MM.1S (cell line): ENCODE data around the gene PMM2.

ENCODE experiments used
- DNase-seq: peaks from one replicate; pipeline ENCODE4 v3.0.0-alpha.2; 2015
- H2AFZ ChIP-seq: fragments of 300-600 bp; sonication (generic); 2 replicates; pipeline ENCODE4 v1.6.0; 2016; ENCODE audit warnings: antibody characterized with exemption, low read length
- H3F3A ChIP-seq: fragments of 300-600 bp; sonication (generic); 2 replicates; pipeline ENCODE4 v1.6.1; 2016; ENCODE audit warnings: mild to moderate bottlenecking, antibody characterized with exemption, low read length, moderate library complexity, mixed read lengths; ENCODE audit not compliant: insufficient read depth
- H3K27ac ChIP-seq: fragments of 300-600 bp; sonication (generic); 2 replicates; pipeline ENCODE4 v1.5.1; 2016; ENCODE audit warnings: mild to moderate bottlenecking, low read length
- H3K27me3 ChIP-seq: fragments of 300-600 bp; sonication (generic); replicated peaks from 2 replicates; pipeline ENCODE4 v1.6.0; 2016; ENCODE audit warnings: low read length; ENCODE audit not compliant: insufficient read depth
- H3K36me3 ChIP-seq: fragments of 300-600 bp; sonication (generic); replicated peaks from 2 replicates; pipeline ENCODE4 v1.6.1; 2016; ENCODE audit warnings: mild to moderate bottlenecking, low read length, mixed read lengths; ENCODE audit not compliant: insufficient read depth
- H3K4me1 ChIP-seq: fragments of 300-600 bp; sonication (generic); 2 replicates; pipeline ENCODE4 v1.6.1; 2016; ENCODE audit warnings: low read length, mixed read lengths
- H3K4me2 ChIP-seq: fragments of 300-600 bp; sonication (generic); 2 replicates; pipeline ENCODE4 v1.6.0; 2016; ENCODE audit warnings: low read depth, low read length
- H3K4me3 ChIP-seq: fragments of 300-600 bp; sonication (generic); 2 replicates; pipeline ENCODE4 v1.5.1; 2016; ENCODE audit warnings: low read length, mixed read lengths
- H3K79me2 ChIP-seq: fragments of 300-600 bp; sonication (generic); 2 replicates; pipeline ENCODE4 v1.6.1; 2016; ENCODE audit warnings: mixed run types, low read length, mixed read lengths
- H3K9ac ChIP-seq: fragments of 300-600 bp; sonication (generic); 2 replicates; pipeline ENCODE4 v1.6.1; 2016; ENCODE audit warnings: low read length, mixed read lengths
- H3K9me2 ChIP-seq: fragments of 300-600 bp; sonication (generic); replicated peaks from 2 replicates; pipeline ENCODE4 v1.6.1; 2016; ENCODE audit warnings: mild to moderate bottlenecking, low read length, mixed read lengths; ENCODE audit not compliant: insufficient read depth
- H3K9me3 ChIP-seq: fragments of 300-600 bp; sonication (generic); replicated peaks from 2 replicates; pipeline ENCODE4 v1.6.1; 2016; ENCODE audit warnings: mild to moderate bottlenecking, low read length, mixed read lengths; ENCODE audit not compliant: insufficient read depth
- H4K20me1 ChIP-seq: fragments of 300-600 bp; sonication (generic); 2 replicates; pipeline ENCODE4 v1.6.1; 2016; ENCODE audit warnings: mild to moderate bottlenecking, low read length, moderate library complexity, mixed read lengths; ENCODE audit not compliant: insufficient read depth
- EZH2 ChIP-seq: fragments of 300-600 bp; sonication (generic); optimal IDR thresholded peaks from 2 replicates; pipeline ENCODE3; 2017; ENCODE audit warnings: low read depth, mild to moderate bottlenecking, antibody characterized with exemption, low read length, mixed read lengths
- EZH2phosphoT487 ChIP-seq: fragments of 300-600 bp; sonication (generic); IDR thresholded peaks from 2 replicates; pipeline ENCODE4 v1.6.1; 2018; ENCODE audit warnings: antibody characterized with exemption, low read length
- TF ChIP-seq, protein P1 (sequence below): fragments of 300-600 bp; sonication (generic); IDR thresholded peaks from 2 replicates; pipeline ENCODE4 v1.5.1; 2016; ENCODE audit warnings: antibody characterized with exemption, low read length, mixed read lengths

PMM2 gene

DNA sequence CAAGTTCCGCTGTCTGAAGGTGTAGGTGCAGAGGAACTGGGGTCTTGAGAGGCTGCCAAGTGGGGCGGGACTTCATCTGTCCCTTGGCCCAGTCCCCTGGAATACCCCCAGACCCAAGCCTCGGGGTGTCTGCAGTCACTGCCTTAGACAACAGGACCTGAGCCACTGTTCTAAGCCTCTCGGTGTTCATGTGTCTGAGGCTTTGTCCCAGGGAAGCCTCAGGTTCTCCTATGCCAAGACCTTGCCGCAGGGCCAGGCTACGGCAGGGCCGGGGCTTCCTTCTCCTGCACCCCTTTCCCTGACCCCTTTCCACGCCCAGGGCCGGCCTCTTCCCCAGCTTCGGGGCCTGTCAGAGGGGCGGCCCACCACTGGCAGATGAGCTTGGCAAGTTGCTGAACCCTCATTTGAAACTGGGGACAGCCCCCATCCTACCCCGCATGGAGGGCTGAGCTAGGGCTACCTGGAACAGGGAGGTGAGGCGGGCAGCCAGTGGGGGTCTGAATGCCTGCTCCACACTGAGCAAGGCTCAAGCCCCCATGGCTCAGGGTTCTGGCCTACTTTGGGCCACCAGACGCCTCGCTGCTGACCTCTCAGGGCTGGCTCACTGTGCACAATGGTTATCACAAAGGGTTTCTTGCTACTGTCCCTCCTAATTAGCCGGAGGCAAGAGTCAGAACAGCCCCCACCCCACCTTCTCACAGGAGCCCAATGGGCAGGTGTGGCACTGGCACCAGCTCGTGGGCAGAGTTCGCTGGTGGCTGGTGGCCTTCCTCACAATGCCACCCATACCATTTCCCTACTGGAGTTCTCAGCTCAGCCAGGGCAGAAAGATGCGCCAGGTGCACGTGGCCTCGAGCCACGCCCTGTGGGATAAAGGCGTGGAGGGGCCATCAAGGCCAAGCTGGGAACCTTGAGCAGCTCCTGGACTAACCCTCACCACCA is 91.6 kb downstream of the PMM2 start:
- TF ChIP-seq, protein P1, sequence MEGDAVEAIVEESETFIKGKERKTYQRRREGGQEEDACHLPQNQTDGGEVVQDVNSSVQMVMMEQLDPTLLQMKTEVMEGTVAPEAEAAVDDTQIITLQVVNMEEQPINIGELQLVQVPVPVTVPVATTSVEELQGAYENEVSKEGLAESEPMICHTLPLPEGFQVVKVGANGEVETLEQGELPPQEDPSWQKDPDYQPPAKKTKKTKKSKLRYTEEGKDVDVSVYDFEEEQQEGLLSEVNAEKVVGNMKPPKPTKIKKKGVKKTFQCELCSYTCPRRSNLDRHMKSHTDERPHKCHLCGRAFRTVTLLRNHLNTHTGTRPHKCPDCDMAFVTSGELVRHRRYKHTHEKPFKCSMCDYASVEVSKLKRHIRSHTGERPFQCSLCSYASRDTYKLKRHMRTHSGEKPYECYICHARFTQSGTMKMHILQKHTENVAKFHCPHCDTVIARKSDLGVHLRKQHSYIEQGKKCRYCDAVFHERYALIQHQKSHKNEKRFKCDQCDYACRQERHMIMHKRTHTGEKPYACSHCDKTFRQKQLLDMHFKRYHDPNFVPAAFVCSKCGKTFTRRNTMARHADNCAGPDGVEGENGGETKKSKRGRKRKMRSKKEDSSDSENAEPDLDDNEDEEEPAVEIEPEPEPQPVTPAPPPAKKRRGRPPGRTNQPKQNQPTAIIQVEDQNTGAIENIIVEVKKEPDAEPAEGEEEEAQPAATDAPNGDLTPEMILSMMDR = no peak
- TF ChIP-seq EZH2phosphoT487 (no peak), EZH2 (no peak)
- Histone ChIP-seq H3K27ac (no peak overlapping the region), H3K9me2 (no peaks in the 10 kb centered on the region), H3K9me3 (no peaks in the 10 kb centered on the region), H3F3A (peaks cover 3% of the 10 kb centered on the region; the same call in 1 of the 2 replicates), H3K4me3 (no peak overlapping the region), H3K9ac (no peak overlapping the region), H3K79me2 (peaks cover 8% of the 10 kb centered on the region; the same call in 1 of the 2 replicates), H3K4me2 (no peak overlapping the region), H2AFZ (no peak overlapping the region), H3K4me1 (no peaks in the 10 kb centered on the region), H4K20me1 (no peaks in the 10 kb centered on the region), H3K27me3 (no peaks in the 10 kb centered on the region), H3K36me3 (peaks cover 12% of the 10 kb centered on the region)
- no peak for DNase-seq

DNA sequence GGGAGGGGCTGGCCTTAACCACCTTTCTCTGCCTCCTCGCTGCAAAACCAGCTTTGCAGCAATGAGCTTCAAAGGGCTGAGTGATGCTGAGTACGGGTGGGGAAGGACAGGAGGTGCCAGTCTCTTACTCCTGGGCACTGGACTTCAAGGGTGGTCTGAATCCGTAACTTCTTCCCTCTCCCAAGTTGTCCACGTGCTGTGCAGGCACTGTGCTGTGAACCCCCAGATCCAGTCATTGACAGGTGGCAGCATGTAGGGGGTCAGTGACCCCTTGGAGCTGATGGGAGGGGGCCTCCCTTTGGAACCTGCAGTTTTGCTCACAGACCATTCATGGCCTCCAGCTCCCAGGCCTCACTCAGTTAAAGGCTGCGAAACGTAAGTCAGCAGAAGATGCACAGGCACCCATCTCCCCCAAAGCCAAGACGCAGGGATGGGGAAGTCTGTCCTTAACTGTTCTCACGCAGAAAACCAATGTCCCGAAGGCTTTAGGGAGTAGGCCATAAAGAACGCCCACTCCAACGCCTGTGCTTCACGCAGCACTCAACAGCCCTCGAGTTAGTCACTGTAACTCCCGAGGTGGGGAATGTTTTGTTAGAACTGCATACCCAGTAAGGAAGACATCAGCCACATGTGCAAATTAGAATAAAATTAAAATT is 92.4 kb downstream of the PMM2 start:
- Histone ChIP-seq H3K4me2 (no peak overlapping the region), H4K20me1 (no peaks in the 10 kb centered on the region)

GRCh38 chr16:8890549-8890921 is 92.9 kb downstream of the PMM2 start:
- TF ChIP-seq, protein P1 = no peak
- Histone ChIP-seq H3F3A (peaks cover 3% of the 10 kb centered on the region; the same call in 1 of the 2 replicates), H3K27me3 (no peaks in the 10 kb centered on the region), H3K9me3 (no peaks in the 10 kb centered on the region), H2AFZ (no peak overlapping the region), H3K27ac (no peak overlapping the region), H3K4me2 (no peak overlapping the region), H3K9ac (no peak overlapping the region), H3K79me2 (peaks cover 10% of the 10 kb centered on the region; the same call in 1 of the 2 replicates), H3K9me2 (no peaks in the 10 kb centered on the region), H3K36me3 (peaks cover 18% of the 10 kb centered on the region), H3K4me1 (no peaks in the 10 kb centered on the region), H3K4me3 (no peak overlapping the region), H4K20me1 (no peaks in the 10 kb centered on the region)
- no peak for DNase-seq

More for the DNA sequence above, 92.4 kb downstream of the PMM2 start:
- TF ChIP-seq EZH2phosphoT487 = no peak
- TF ChIP-seq, protein P1 = no peak
- TF ChIP-seq EZH2 = no peak
- no peaks in the 10 kb centered on the region for H3K4me1 ChIP-seq
- H3K9me3 ChIP-seq = no peaks in the 10 kb centered on the region
- no peaks in the 10 kb centered on the region for H3K27me3 ChIP-seq
- no peak overlapping the region for H3K27ac ChIP-seq
- no peak for DNase-seq
- H3K79me2 ChIP-seq = peaks cover 10% of the 10 kb centered on the region; the same call in 1 of the 2 replicates
- H3K4me3 ChIP-seq = no peak overlapping the region
- H2AFZ ChIP-seq = no peak overlapping the region
- H3K9ac ChIP-seq = no peak overlapping the region
- H3K9me2 ChIP-seq = no peaks in the 10 kb centered on the region
- peaks cover 3% of the 10 kb centered on the region; the same call in 1 of the 2 replicates for H3F3A ChIP-seq
- peaks cover 16% of the 10 kb centered on the region for H3K36me3 ChIP-seq
